ENCODE data around the gene UGT2B7.
"Not testable (repeated sequence)": the region's sequence is repeated elsewhere in the genome, so short reads cannot be mapped to it uniquely, and the experiment has no call there.

Gene UGT2B7

DNA sequence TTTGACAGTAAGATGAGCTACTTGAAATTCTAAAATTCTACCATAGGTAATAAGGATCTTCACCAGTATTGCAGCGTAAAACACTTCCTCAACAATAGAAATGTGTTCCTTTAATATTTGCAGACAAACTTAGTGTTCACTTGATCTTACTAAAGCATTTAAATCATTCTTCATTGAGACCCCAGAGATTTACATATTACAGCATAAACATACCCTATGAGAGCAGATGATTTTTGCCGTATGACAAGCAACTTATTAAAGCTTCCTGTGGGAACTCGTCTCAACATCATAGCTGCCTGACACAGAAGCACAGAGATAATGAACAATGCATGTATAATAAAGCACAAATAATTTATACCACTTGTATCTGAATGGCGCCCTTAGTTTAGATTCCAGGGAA lies 3.6 kb downstream of the UGT2B7 start:
- TF ChIP-seq GATA1 (IDR thresholded peaks at IDR 0.05; ENCODE audit: low read depth, low read length): no peak
- TF ChIP-seq POLR2A (IDR thresholded peaks at IDR 0.05; ENCODE audit: low read length): no peak
- DNase-seq: no peak

DNA sequence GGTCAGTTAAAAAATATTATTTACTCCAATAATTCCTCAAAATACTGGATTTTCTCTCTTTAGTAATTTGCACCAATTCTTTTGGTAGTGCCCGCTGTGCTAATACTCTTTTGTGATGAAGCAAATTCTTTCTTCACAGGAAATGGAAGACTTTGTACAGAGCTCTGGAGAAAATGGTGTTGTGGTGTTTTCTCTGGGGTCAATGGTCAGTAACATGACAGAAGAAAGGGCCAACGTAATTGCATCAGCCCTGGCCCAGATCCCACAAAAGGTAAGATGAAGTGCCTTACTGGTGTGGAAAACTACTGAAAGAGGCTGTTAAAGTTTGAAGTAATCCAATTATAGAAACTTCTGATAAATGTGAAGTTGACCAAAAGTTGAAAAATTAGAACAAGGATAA lies 6.4 kb downstream of the UGT2B7 start:
- not testable (repeated sequence) for DNase-seq

DNA sequence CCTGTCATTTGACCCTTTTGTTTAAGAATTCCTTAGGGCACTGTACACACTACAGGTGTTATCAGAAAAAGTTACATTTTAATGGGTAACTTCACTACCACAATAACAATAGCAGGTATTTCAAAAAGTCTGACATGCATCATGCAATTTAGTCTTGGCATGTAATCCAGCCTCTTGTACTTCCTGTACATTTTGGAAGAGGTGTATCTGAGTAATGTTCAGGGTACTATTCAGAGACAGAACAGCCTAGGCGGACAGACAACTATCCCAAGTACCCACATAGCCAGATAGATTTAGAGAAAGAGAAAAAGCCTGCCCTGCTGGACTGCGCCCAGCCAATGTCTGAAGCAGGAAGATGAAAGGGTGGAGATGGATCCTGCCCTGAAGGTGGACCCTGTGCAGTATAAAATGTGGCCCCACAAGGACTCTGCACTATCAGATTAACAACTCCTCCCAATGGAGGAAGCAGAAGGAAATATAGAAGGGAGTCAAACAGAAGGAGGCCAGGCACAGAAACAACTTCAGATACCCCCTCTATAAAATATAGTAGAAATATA lies 8.5 kb downstream of the UGT2B7 start:
- DNase-seq: no peak

DNA sequence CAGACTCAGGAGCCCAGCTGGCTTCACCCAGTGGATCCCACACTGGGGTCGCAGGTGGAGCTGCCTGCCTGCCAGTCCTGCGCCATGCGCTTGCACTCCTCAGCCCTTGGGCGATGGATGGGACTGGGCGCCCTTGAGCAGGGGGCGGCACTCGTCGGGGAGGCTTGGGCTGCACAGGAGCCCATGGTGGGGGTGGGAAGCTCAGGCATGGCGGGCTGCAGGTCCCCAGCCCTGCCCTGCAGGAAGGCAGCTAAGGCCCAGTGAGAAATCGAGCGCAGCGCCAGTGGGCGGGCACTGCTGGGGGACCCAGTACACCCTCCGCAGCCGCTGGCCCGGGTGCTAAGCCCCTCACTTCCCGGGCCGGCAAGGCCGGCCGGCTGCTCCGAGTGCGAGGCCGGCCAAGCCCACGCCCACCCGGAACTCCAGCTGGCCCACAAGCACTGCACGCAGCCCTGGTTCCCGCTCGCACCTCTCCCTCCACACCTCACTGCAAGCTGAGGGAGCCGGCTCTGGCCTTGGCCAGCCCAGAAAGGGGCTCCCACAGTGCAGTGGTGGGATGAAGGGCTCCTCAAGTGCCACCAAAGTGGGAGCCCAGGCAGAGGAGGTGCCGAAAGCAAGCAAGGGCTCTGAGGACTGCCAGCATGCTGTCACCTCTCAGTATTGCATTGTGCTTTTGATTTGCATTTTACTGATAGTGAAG lies 19.0 kb downstream of the UGT2B7 start:
- DNase-seq: not testable (repeated sequence)

More for the DNA sequence above, 8.5 kb downstream of the UGT2B7 start:
- TF ChIP-seq GATA1 (IDR thresholded peaks at IDR 0.05; ENCODE audit: low read depth, low read length): no peak
- TF ChIP-seq POLR2A (IDR thresholded peaks at IDR 0.05; ENCODE audit: low read length): no peak

DNA sequence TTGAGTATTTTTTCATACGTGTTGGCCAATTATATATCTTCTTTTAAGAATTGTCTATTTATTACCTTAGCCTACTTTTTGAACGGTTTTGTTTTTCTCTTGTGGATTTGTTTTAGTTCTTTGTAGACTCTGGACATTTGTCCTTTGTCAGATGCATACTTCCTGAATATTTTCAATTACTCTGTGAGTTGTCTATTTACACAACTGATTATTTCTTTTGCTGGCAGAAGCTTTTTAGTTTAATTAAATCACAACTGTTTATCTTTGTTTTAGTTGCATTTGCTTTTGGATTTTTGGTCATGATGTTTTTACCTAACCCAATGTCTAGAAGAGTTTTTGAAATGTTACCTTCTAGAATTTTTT lies 19.6 kb downstream of the UGT2B7 start:
- TF ChIP-seq GATA1 (IDR thresholded peaks at IDR 0.05; ENCODE audit: low read depth, low read length): no peak
- TF ChIP-seq POLR2A (IDR thresholded peaks at IDR 0.05; ENCODE audit: low read length): no peak
- no peak for DNase-seq

DNA sequence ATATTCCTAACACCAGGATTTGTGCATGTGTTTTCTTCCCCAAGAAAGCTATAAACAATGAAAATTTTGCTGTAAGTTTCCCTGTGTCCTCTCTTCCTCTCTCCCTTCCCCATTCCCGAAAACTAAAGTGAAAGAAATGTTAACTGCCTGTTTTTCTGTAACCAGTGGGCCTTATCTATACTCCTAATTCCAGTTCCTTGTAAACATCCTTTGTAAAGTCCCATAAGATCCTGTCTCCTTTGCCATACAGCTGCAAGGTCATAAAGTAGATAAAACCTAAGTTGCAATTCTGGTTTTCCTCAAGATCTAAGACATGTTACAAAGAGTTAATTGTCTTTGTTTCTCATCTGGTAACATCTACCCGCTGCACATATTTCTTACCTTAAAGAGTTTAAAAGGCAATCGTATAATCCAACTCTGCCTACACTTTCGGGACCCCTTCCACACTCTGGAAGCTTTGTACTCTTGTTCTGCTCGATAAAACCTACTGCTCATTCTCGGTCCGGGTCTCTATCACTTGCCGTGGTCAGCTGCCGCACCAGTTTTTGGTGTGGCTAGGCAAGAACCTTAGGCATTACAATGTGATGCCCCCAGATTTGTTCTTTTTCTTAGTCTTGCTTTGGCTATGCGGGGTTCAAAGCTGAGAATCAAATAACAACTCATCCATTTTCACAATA lies 20.5 kb downstream of the UGT2B7 start:
- TF ChIP-seq POLR2A (IDR thresholded peaks at IDR 0.05; ENCODE audit: low read length) (no peak), GATA1 (IDR thresholded peaks at IDR 0.05; ENCODE audit: low read depth, low read length) (no peak)
- no peak for DNase-seq

DNA sequence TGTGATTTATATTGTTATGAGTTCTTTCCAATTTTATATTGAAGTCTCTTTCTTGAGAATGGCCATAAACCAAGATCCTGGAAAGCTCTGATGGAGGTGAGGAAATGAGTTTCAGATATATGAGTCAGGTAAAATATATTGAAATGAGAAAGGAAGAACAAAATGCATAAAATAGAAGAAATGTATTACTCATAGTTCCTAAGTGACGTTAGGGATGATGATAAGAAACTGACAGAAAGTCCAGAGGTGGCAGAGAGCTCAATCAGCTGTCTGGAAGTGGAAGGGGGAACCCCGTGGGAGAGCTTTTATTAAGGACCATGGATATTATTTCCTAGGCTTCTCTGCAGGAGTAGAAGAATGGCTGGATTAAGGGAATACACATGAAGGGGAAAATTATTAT lies 24.6 kb downstream of the UGT2B7 start:
- TF ChIP-seq GATA1 (IDR thresholded peaks at IDR 0.05; ENCODE audit: low read depth, low read length): no peak
- TF ChIP-seq POLR2A (IDR thresholded peaks at IDR 0.05; ENCODE audit: low read length): no peak
- DNase-seq: no peak

DNA sequence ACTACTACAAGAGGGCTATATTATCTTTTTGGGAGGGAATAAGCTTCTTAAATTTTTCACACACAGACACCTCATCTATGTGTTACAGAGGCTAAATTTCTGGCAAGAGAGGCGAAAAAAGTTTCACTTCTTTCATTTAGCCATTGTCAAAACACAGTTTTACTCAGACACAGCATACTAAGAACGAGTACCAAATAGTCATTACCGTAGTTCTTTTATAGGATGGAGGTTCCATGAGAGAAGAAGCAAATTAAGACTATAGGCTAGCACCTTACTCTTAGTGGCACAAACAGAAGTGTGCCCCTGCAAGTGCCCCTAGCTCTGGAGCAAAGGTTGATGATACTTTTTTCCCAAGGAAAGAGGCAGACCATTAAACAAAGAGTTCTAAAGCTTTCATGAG lies 26.2 kb downstream of the UGT2B7 start:
- TF ChIP-seq POLR2A (IDR thresholded peaks at IDR 0.05; ENCODE audit: low read length): no peak
- TF ChIP-seq GATA1 (IDR thresholded peaks at IDR 0.05; ENCODE audit: low read depth, low read length): no peak

DNA sequence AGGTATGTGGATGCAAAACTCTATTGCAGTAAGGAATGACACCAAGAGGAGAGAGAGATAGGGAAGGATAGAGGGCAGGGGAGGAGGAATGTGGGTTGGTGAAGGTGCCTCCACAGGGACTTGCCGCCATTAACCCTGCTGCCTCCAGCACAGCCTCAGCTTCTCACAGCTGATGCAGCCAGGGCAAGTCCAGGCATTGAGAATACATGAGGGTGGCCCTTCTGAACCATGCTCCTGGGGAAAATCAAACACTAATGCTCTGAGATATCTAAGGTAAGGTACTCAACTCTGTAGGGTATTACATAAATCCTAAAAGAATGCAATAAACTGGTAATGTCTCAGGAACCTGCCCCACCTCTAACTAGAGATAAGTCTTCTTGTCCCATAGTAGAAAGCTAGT lies 28.7 kb downstream of the UGT2B7 start:
- TF ChIP-seq GATA1 (IDR thresholded peaks at IDR 0.05; ENCODE audit: low read depth, low read length) (no peak), POLR2A (IDR thresholded peaks at IDR 0.05; ENCODE audit: low read length) (no peak)
- no peak for DNase-seq

More for the DNA sequence above, 26.2 kb downstream of the UGT2B7 start:
- DNase-seq: no peak

DNA sequence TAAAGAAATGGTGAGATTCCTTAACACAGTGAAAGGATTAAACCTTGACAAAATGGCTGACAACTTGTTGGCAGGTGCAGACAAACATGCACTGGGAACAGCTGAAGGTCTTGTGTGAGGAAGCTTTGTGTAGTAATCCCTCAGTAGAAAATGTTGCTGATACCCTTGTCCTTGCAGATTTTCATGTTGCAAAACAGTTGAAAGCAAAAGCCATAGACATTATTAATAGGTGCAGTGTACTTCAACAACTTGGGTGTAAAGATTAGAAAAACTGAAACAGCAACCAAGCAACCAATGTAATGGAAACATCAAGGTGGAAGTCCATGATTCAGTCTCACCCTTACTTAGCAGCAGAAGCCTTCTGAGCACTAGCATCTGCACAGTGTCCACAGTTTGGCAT lies 29.8 kb downstream of the UGT2B7 start:
- no peak for DNase-seq

DNA sequence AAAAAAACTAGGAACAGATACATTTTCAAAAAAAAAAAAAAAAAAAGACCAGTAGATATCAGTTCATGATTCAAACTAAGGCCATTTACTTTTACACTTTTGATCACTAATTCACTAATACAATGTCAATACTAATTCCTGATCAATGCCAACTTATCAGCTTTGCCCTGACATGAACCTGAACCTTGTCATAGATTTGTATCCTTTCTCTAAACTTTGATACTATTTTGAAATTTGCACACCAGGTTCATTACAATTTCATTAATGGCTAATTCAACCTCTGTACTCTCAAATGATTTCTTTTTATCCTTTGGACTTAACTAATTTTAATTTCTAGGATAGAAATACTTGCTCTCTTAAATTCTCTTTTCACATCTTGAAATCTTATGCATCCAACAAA lies 37.7 kb downstream of the UGT2B7 start:
- DNase-seq: no peak
- TF ChIP-seq POLR2A (IDR thresholded peaks at IDR 0.05; ENCODE audit: low read length) (no peak), GATA1 (IDR thresholded peaks at IDR 0.05; ENCODE audit: low read depth, low read length) (no peak)

More for the DNA sequence above, 29.8 kb downstream of the UGT2B7 start:
- TF ChIP-seq POLR2A (IDR thresholded peaks at IDR 0.05; ENCODE audit: low read length) (no peak), GATA1 (IDR thresholded peaks at IDR 0.05; ENCODE audit: low read depth, low read length) (no peak)

DNA sequence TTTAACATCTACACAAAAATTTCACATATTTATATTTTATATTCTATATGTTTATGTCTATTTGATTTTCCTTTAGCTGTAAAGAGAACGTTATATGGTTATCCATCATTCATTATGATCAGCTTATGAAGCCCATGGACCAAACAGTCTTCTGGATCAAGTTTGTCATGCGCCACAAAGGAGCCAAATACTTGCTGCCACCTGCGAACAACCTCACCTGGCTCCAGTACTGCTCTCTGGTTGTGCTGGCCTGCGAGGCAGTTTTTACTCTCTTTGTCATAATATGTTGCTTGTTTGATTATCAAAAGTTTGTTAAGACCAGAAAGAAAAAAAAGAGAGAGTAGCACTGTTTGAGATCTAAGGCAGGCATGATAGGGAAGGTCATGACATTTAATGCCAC lies 38.2 kb downstream of the UGT2B7 start:
- TF ChIP-seq GATA1 (IDR thresholded peaks at IDR 0.05; ENCODE audit: low read depth, low read length) (no peak), POLR2A (IDR thresholded peaks at IDR 0.05; ENCODE audit: low read length) (no peak)
- no peak for DNase-seq

DNA sequence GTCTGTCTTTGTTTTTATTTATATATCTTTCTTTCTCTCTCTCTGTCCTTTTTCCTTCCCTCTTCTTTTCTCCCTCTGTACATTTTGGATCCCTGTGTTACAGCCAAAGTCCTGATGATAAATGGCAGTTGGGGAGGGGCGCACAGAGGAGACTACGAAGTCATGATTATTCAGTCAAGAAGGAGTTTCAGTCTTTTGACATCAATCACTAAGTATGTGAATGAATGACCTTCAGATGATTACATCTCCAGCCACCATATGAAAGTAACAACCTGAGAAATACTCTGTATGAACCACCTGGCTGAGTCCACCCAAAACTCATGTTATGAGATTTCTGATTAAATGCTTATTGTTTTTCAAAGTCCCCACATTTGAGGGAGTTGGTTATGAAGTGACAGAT lies 45.0 kb downstream of the UGT2B7 start:
- TF ChIP-seq GATA1 (IDR thresholded peaks at IDR 0.05; ENCODE audit: low read depth, low read length): no peak
- no peak for TF ChIP-seq POLR2A (IDR thresholded peaks at IDR 0.05; ENCODE audit: low read length)
- no peak for DNase-seq

DNA sequence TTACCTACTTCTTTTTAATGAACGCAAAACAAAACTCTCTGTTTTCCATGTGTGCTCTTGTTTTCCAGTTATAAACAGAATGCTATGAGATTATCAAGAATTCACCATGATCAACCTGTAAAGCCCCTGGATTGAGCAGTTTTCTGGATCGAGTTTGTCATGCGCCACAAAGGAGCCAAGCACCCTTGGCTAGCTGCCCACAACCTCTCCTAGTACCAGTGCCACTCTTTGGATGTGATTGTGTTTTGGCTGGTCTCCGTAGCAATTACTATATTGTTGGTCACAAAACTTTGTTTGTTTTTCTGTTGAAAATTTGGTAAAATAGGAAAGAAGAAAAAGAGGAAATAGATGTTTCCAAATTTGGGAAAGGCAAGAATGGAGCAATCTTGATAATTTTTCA lies 51.1 kb downstream of the UGT2B7 start:
- TF ChIP-seq POLR2A (IDR thresholded peaks at IDR 0.05; ENCODE audit: low read length) (no peak), GATA1 (IDR thresholded peaks at IDR 0.05; ENCODE audit: low read depth, low read length) (no peak)

DNA sequence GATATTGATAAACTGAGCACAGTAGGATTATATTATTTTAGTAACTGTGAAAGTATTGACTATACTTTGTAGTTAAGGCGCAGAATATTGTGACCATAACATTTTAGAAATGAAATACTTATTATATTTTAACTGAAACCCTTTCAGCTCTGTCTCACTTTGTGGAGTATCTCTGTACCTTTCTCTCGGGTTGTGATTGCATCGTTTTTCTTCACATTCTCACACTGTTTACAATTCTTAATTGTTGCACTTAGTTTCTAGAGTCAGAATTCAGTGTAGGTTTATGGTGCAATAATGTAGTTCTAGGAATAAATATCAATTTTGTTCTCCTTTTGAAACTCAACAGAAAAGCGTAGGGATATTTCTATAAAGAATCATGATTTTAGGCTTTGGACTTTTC lies 57.7 kb downstream of the UGT2B7 start:
- DNase-seq: no peak
- TF ChIP-seq POLR2A (IDR thresholded peaks at IDR 0.05; ENCODE audit: low read length) (no peak), GATA1 (IDR thresholded peaks at IDR 0.05; ENCODE audit: low read depth, low read length) (no peak)

More for the DNA sequence above, 51.1 kb downstream of the UGT2B7 start:
- no peak for DNase-seq

Data from erythroblast (primary cell).